CD4-positive, alpha-beta T cell treated with Interferon gamma for 1 hour (primary cell): ENCODE data around the gene RCOR1.
A peak's percentile ranks its signal among the peaks of the same experiment; 100 is the strongest.

Experiments used
- DNase-seq: peaks from one replicate; pipeline ENCODE4 v3.0.0-alpha.2; 2020

RCOR1 gene

DNA sequence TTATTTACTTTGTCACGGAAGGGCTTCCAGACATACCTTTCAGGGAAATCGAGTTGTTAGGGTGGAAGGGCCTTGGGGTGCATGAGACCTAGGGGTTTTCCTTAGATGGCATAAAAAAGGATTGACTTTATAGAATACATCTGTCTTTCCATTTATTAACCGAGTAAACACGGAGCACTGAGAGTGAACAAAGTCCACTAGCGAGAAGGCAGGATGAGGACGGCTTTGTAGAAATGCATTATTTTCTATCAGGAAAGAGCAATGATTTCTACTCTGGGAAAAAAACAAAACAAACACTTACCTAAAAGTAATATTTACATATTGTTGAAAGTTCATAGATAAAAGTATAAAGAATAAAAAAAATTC is 91.8 kb downstream of the RCOR1 start:
- no peak for DNase-seq

DNA sequence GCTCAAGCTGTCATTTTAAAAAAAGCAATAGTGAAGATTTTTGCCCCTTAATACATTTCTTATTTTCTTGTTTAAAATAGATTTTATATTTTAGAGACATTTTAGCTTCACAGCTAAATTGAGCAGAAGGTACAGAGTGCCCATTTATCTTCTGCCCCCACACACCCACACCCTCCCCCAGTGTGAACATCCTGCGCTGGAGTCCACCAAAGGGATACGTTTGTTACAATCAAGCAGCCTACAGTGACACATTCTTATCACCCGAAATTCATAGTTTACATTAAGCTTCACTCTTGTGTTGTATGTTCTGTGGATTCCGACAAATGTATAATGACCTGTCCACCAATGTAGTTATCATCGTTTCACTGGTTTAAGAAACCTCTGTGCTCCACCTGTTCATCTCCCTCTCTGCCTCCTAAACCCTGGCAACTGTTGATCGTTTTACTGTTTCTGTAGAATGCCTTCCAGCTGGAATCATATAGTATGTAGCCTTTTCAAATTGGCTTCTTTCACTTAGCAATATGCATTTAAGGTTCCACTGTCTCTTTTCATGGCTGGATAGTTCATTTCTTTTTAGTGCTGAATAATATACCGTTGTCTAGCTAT is 93.8 kb downstream of the RCOR1 start:
- no peak for DNase-seq

DNA sequence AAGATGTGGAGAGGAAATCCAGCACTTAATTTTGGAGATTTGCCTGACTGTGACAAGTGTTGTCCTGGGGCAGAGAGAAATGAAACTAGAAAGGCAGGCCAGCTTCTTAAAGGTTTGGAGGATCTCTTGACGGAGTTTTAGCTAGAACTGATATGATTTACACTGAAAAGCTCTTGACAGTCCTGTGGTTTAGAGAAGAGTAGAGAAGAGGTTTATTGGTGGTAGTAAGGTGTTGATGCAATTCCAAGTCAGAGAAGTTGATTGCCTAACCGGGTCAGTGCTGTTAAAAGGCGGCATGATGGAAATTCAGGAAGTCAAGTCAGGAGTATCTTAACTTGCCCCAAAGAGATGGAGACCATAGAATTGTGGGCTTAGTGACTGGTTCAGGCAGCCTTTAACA is 95.8 kb downstream of the RCOR1 start:
- DNase-seq: no peak

GRCh38 chr14:102690509-102691286 is 98.2 kb downstream of the RCOR1 start:
- no peak for DNase-seq

DNA sequence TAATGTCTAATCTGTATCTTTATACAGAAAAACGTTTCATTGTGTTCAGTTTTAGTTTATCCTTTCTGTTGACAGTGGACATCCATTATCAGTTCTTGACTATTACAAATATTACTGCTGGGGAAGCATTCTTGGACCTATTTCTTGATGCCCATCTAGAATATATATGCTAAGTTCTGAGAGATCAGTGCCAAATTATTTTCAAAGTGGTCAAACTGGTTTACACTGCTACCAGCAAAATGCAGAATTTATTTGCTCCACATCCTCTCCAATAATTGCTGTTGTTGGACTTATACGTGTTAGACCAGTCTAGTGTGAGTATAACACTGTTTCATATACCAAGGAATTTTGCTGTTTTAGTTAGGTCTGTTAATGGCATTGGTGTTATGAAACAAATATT is 99.3 kb downstream of the RCOR1 start:
- no peak for DNase-seq

GRCh38 chr14:102692334-102692733 is 99.9 kb downstream of the RCOR1 start:
- no peak for DNase-seq

DNA sequence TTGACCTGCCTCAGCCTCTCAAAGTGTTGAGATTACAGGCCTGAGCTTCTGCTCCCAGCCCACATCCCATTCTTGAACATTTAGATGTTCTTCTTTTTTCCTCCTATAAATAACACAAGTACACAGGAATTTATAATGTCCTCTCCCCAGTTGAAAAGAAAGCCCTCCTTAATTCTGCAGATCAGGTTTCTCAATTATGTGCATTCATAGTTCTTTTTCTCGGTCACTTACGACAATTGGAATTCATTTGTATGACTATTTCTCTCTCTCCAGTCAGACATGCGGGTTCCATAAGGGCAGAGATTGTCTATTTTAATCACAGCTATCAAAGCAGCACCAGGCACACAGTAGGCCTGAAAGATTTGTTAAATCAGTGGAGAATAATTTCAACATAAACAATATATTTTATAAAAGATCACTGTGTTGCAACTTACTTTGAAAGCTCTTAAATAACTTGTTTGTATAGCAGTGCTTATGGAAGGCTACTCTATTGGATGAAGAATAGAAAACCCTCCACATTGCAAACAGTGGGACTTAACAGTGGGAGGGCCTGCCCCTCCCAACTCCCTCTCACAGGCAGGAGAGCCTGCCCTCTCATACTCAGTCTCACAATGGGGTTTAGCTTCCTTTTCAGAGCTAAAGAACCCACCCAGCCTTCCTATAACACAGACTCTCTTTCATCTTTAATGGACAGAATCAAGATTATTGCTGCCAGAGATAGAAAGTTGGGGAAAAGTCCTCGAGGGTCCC is 100.7 kb downstream of the RCOR1 start:
- no peak for DNase-seq

DNA sequence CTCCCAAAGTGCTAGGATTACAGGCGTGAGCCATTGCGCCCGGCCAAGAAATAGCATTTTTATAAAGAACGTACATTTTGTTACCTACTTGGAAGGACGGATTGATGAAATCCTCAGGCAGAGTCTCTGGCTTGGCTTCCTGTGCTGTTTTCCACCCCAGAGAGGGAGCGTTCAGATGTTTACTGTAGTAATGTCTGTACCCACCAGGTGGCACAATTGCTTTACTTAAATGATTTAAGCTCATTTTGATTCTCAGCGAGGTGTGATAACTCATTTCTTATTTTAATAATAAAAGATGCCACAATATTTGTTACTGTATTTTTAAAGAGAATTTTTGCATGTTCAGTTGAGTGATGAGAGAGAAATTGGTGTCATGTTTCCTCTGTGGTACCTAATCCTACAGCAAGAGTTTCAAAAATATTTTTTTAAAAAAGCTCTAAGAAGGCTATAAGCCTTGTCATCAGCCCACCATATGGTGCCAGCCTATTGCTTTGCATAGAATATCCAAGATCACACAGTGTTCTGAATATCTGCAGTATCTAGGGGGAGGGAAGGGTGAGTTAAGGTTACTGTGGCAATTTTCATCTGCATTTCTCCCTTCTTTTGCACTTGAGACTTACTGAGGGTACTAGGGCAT is 102.2 kb downstream of the RCOR1 start:
- DNase-seq: peak; percentile 40

GRCh38 chr14:102695167-102695555 is 102.7 kb downstream of the RCOR1 start:
- no peak for DNase-seq

DNA sequence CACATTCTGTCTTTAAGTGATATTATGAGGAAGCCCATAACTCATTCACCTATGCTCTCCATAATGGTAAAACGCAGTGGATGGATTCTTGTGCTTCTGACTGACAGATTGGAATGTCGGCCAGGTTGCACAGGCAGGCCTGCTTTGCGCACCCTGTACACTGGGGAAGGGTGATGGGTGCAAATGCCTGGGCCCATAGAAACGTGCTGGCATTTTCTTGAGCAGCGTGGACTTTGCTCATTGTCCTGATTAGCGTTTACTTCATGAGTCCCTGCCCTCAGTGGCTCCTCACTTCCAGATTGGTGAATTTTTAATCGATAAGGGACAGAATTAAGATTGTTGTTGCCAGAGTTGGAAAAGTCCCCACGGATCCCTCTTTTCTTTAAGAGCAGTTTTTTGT is 103.9 kb downstream of the RCOR1 start:
- DNase-seq: no peak

DNA sequence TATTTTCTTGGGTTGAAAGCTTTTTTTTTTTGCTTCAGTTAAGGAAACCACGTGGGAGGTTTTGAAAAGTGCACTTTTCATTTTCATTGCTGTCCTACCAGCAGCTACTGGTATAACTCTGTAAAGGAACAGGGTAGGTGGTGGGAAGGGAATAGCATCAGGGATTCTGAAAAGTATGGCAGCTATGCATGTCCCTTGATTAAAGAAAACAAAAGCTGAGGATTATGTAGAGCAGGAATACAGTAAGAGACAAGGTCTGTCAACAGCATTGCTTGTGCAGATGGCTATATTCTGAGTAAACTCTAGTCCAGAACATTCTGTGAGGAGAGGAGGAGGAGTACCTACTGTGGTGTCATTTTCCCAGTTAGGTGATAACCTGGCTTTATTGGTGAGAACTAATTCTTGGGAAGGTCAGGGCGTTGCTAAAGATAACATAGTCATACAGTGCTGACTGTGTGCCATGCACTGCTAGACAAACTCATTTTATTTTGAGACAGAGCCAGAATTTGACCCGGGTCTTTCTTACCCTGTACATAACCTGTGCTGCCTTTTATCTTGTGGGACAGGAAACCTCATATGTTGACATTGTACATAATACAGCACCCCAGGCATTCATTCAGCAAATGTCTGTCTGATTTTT is 104.5 kb downstream of the RCOR1 start:
- DNase-seq: no peak

- no peak for DNase-seq
These were observed 105.1 kb downstream of the RCOR1 start for GRCh38 chr14:102697501-102697900.

- no peak for DNase-seq
These were observed 107.1 kb downstream of the RCOR1 start for GRCh38 chr14:102699416-102700110.

DNA sequence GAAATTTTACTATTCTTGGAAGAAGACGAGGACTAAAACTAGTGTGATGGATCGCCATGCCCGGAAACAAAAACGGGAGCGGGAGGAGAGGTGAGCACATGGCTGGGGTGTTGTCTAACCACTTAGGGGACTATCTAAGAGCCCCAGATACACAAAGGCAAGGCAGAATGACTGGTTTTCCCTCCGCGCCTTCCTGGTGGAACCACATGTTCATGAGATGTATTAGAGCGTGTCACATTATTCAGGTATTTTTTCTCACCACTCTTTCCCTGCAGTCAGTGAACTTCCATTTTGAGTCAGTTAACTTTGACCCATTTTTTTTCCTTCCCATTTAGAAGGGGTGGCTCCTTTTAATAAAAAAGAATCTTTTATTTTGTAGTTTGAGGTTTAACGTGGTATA is 116.0 kb downstream of the RCOR1 start:
- DNase-seq: no peak

DNA sequence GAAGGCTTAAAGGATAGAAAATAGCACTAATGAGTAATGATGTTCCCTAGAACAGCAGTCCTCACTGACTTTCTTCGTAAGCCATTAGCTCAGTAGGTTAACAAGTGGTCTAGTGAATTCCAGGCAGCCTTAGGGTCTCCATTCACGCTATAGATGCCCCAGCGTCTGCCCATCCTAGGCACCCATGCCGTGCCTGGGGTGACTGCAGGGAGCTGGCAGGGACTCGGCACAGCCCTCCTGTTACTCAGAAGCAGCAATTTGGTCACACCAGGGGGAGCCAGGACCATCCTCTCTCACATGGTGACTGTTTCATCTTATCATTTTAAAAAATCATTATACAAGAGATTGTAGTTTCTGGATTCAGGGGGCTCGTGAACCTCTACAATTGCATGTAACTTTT is 118.8 kb downstream of the RCOR1 start:
- no peak for DNase-seq

GRCh38 chr14:102711946-102712345 is 119.5 kb downstream of the RCOR1 start:
- no peak for DNase-seq

DNA sequence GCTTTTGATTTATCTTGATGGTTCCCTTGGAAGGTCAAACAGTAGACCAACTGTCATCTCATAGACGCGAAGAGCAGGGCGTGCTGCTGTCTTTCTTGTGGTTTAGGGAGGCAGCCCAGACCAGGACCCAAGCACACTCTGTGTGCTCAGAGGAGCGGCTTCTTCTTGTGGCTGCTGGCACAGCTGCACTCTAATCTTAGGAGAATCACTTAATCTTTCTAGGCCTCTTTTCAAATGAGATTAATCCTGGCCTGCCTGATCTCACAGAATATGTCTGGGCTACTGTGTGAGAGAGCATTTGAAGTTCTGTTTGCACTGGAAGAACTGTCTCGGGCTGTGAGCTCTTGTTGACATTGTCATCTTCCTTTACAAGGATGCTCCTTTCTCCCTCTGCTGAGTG is 124.8 kb downstream of the RCOR1 start:
- DNase-seq: no peak

DNA sequence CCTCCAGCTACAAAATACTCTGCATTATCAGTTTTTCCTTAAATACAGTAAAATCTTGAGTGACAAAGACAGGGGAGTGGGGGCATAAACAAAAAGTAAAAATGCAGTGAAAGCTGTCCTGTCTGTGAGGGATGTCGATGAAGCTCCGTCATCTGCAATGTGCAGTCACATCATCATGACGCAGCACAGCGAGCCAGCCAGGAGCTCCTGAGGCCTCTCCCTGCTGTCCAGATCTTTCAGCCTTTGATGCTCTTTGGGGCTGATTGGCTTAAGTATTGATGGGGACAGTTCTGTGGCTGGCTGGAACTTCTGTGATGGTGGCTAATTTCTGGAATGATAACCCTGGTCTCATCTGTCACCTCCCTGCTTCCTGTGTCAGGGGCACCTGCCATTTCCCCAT is 130.2 kb downstream of the RCOR1 start:
- DNase-seq: no peak

- DNase-seq: no peak
These were observed 131.2 kb downstream of the RCOR1 start for GRCh38 chr14:102723650-102724049.

DNA sequence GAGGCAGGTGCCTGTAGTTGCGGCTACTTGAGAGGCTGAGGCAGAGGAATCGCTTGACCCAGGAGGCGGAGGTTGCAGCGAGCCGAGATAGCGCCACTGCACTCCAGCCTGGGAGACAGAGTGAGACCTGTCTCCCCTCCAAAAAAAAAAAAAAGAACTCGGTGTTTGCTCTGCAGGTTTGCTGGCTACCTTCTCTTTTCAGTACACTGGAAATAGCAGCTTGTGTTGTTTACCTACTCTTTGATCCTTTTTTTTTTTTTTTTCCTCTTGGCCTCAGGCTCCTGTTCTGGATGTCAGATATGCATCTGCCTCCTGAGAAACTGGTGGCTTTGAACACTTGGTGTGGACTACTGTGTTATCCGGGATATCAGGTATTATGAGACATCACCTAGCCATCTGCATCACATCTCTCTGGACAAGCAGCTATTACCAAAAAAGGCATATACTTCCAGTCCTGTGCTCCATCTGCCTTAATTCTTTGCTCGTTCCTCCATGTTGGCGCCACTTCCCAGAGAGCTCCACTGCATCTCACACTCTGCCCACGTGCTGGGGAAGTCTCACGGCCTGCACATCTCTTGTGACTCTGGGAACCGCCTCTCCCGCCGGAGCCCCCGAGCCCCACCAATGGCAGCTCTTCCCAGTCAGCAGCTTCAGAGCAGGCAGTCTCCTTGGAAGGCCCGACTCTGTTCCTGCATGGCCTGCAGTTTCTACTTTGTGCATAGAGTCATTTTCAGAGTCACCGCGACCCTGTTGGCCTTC is 133.9 kb downstream of the RCOR1 start:
- DNase-seq: no peak

- no peak for DNase-seq
These were observed 135.1 kb downstream of the RCOR1 start for GRCh38 chr14:102727336-102728095.
